CD4-positive, CD25-positive, alpha-beta regulatory T cell (primary cell): ENCODE measurements around the gene UBAP1L. TPM values are rescaled to one million over a fixed set of nuclear protein-coding genes. Genes with fewer than 3 reads are reported as not detected.

ENCODE experiments used
- ATAC-seq, 2 donors: fragments of 150-1000 bp; cut with Tn5 transposase; one replicate each; pipeline ENCODE4 v1.10.0; 2021; ENCODE audit warnings: low read depth in 2 of 2, moderate number of reproducible peaks in 2 of 2, moderate library complexity in 1 of 2
- DNase-seq, 3 donors: peaks; one replicate each; pipeline versions ENCODE4 v3.0.0 to v3.0.0-alpha.2; 2012 to 2022; ENCODE audit warnings: mixed read lengths in 1 of 3
- H3K27ac ChIP-seq: one replicate; pipeline ENCODE4 v1.7.0; 2013; ENCODE audit warnings: mild to moderate bottlenecking, low read length; ENCODE audit not compliant: insufficient read depth, poor library complexity, severe bottlenecking
- H3K27me3 ChIP-seq: one replicate; pipeline ENCODE4 v1.7.0; 2013; ENCODE audit warnings: low read length; ENCODE audit not compliant: control insufficient read depth, insufficient read depth
- H3K36me3 ChIP-seq: one replicate; pipeline ENCODE4 v1.7.0; 2013; ENCODE audit warnings: mild to moderate bottlenecking, low read length, moderate library complexity; ENCODE audit not compliant: control insufficient read depth, insufficient read depth
- H3K4me1 ChIP-seq: 2 replicates; pipeline ENCODE4 v1.7.0; 2013; ENCODE audit warnings: mild to moderate bottlenecking, low read length; ENCODE audit not compliant: insufficient read depth, control insufficient read depth, poor library complexity, severe bottlenecking
- H3K4me3 ChIP-seq: one replicate; pipeline ENCODE4 v1.7.0; 2013; ENCODE audit warnings: low read depth, mild to moderate bottlenecking, low read length, moderate library complexity
- H3K9me3 ChIP-seq, 2 experiments: 1 replicate in 1 of 2; 2 replicates in 1 of 2; pipeline ENCODE4 v1.7.0; 2013; ENCODE audit warnings: low read length in 2 of 2, mild to moderate bottlenecking in 1 of 2, moderate library complexity in 1 of 2; ENCODE audit not compliant: control insufficient read depth in 2 of 2
- H3K27ac Mint-ChIP-seq, 3 donors: one replicate each; pipeline ENCODE4 v1.8.0; 2020 to 2022; ENCODE audit warnings: mild to moderate bottlenecking in 3 of 3, mixed read lengths in 3 of 3, moderate library complexity in 2 of 3
- H3K27me3 Mint-ChIP-seq: one replicate; pipeline ENCODE4 v1.8.0; 2022; ENCODE audit warnings: mild to moderate bottlenecking, mixed read lengths
- H3K36me3 Mint-ChIP-seq: one replicate; pipeline ENCODE4 v1.8.0; 2020; ENCODE audit warnings: mixed read lengths
- H3K4me1 Mint-ChIP-seq, 4 donors: one replicate each; pipeline ENCODE4 v1.8.0; 2020 to 2022; ENCODE audit warnings: mixed read lengths in 4 of 4, mild to moderate bottlenecking in 1 of 4
- H3K4me3 Mint-ChIP-seq, 4 donors: one replicate each; pipeline ENCODE4 v1.8.0; 2020 to 2022; ENCODE audit warnings: mild to moderate bottlenecking in 4 of 4, mixed read lengths in 4 of 4, moderate library complexity in 3 of 4
- H3K9me3 Mint-ChIP-seq, 7 donors: one replicate each; pipeline ENCODE4 v1.8.0; 2020 to 2022; ENCODE audit warnings: mixed read lengths in 7 of 7, mild to moderate bottlenecking in 3 of 7, moderate library complexity in 2 of 7
- polyA plus RNA-seq, 4 donors: library from polyadenylated mRNA; unstranded; fragments of 300-500 nt; fragmentation: Illumina TruSeq; gene quantifications; one replicate each; pipeline ENCODE4 v1.2.3, GENCODE V29; 2021
- total RNA-seq: library from RNA; stranded (reverse); gene quantifications from one replicate; pipeline ENCODE4 v1.2.3, GENCODE V29; 2022

Gene UBAP1L
- total and polyA plus RNA-seq, 5 donors from 2014 or later, result 0.08 to 10.1 (median 0.32) TPM; not detected in 1

- H3K27ac ChIP-seq, result peak overlapping the region; percentile 33
- peaks cover 34% of the 10 kb centered on the region for H3K36me3 ChIP-seq
- DNase-seq (no peak), ATAC-seq (no peak)
- Mint-ChIP-seq H3K4me1 (peaks cover 0 to 7% (median 4%) of the 10 kb centered on the region in 4 donors), H3K9me3 (no peaks in the 10 kb centered on the region), H3K27me3 (no peaks in the 10 kb centered on the region), H3K36me3 (peaks cover 39% of the 10 kb centered on the region), H3K27ac (peak overlapping the region in 2 of 3 donors; percentile 10 to 21), H3K4me3 (no peak overlapping the region)
- H3K4me1 ChIP-seq, result no peaks in the 10 kb centered on the region
- H3K27me3 ChIP-seq, result no peaks in the 10 kb centered on the region
- no peaks in the 10 kb centered on the region for H3K9me3 ChIP-seq
- H3K4me3 ChIP-seq, result no peak overlapping the region
These were observed 4.2 kb downstream of the UBAP1L start for GRCh38 chr15:65110676-65111292.

DNA sequence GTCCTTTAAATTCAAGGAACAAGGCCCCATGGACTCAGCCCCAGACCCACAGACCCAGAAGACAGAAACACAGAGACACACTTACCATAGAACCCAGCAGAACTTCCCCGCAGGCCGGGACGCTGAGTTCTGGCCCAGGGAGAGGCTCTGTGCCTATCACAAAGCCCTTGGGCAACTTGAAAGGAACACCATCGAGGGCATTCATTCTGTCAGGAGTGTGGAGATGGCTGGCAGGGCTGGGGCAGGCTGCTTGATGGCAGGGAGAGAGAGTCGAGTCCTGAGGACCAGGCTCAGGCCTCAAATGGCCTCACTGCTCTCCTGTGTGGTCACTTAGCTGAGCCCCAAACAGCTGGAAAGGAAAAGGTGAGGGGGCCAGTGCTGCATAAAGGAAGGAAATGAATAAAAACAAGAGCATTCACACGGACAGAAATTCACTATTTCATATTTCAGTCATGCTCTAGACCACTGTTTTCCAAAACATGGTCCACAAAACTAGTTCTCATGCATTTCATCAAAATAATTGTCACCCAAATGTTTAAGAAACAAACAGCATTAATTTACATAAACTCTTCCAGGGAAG is 8.9 kb downstream of the UBAP1L start:
- DNase-seq (no peak), ATAC-seq (no peak)
- Histone ChIP-seq H3K4me3 (no peak overlapping the region), H3K4me1 (no peaks in the 10 kb centered on the region), H3K9me3 (no peaks in the 10 kb centered on the region), H3K27ac (no peak overlapping the region), H3K27me3 (no peaks in the 10 kb centered on the region), H3K36me3 (peaks cover 13% of the 10 kb centered on the region)
- Mint-ChIP-seq H3K27me3 (no peaks in the 10 kb centered on the region), H3K9me3 (no peaks in the 10 kb centered on the region), H3K27ac (peak overlapping the region in 1 of 3 donors; percentile 75), H3K4me3 (no peak overlapping the region), H3K36me3 (peaks cover 31% of the 10 kb centered on the region), H3K4me1 (peaks cover 0 to 7% (median 5%) of the 10 kb centered on the region in 4 donors)

GRCh38 chr15:65105038-65105437 is 10.0 kb downstream of the UBAP1L start:
- no peaks in the 10 kb centered on the region for H3K9me3 ChIP-seq
- peaks cover 21% of the 10 kb centered on the region for H3K36me3 ChIP-seq
- no peaks in the 10 kb centered on the region for H3K4me1 ChIP-seq
- peaks cover 33% of the 10 kb centered on the region for H3K36me3 Mint-ChIP-seq
- no peak for ATAC-seq
- H3K27me3 Mint-ChIP-seq, result no peaks in the 10 kb centered on the region
- DNase-seq, result no peak
- H3K27ac Mint-ChIP-seq, result no peak overlapping the region
- H3K4me3 ChIP-seq, result no peak overlapping the region
- H3K4me1 Mint-ChIP-seq, result peaks cover 0 to 7% (median 5%) of the 10 kb centered on the region in 4 donors
- no peaks in the 10 kb centered on the region for H3K9me3 Mint-ChIP-seq
- no peaks in the 10 kb centered on the region for H3K27me3 ChIP-seq
- no peak overlapping the region for H3K4me3 Mint-ChIP-seq
- no peak overlapping the region for H3K27ac ChIP-seq

- H3K4me1 ChIP-seq, result no peaks in the 10 kb centered on the region
- Mint-ChIP-seq H3K9me3 (no peaks in the 10 kb centered on the region), H3K27me3 (no peaks in the 10 kb centered on the region), H3K4me3 (no peak overlapping the region), H3K4me1 (peaks cover 0 to 5% (median 1%) of the 10 kb centered on the region in 4 donors), H3K36me3 (peaks cover 40% of the 10 kb centered on the region), H3K27ac (peak overlapping the region in 1 of 3 donors; percentile 13)
- no peak overlapping the region for H3K27ac ChIP-seq
- ATAC-seq (no peak), DNase-seq (no peak)
- no peaks in the 10 kb centered on the region for H3K9me3 ChIP-seq
- peaks cover 36% of the 10 kb centered on the region for H3K36me3 ChIP-seq
- no peak overlapping the region for H3K4me3 ChIP-seq
- no peaks in the 10 kb centered on the region for H3K27me3 ChIP-seq
These were observed 12.1 kb downstream of the UBAP1L start for GRCh38 chr15:65102912-65103311.

DNA sequence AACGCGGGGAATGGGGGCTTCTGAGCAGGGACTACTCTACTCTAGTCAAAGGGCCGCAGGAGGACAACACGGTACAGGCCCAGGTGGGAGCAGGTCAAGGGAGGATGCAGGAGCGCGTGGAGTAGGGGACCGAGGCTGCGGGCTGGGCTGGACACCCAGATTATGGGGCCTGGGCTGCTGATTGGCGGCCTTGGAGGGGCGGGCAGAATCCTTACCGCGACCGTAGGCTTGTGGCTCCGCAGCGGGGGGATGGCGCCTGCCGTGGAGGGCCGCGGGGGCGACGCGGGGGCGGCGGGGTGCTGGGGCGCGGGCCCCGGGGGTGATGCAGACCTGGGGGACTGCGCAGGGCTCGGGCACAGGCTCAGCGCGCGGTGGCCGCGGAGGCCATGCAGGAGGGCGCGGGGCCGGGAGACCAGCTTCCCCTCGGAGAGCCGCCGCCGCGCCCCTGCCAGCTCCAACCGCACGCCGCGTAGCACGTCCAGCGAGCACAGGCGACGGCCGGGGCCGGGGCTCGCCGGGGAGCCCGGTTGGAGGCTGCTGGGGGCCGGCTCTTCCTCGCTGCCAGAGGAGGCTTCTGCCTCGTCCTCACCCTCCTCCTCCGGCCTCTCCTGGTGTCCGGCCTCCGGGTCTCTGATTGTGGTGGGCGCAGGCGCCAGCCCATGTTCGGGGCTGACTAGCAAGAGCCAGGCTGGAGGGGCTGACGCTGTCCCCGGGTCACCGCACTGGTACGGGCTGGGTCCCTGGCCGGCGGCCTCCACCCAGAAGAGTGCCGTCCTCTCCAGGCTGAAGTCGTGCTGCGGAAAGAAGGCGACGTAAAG is 12.9 kb downstream of the UBAP1L start:
- Histone ChIP-seq H3K27me3 (no peaks in the 10 kb centered on the region), H3K27ac (no peak overlapping the region), H3K36me3 (peaks cover 41% of the 10 kb centered on the region), H3K4me3 (no peak overlapping the region), H3K4me1 (no peaks in the 10 kb centered on the region), H3K9me3 (no peaks in the 10 kb centered on the region)
- Mint-ChIP-seq H3K27me3 (no peaks in the 10 kb centered on the region), H3K9me3 (no peaks in the 10 kb centered on the region), H3K4me1 (peaks cover 0 to 5% (median 1%) of the 10 kb centered on the region in 4 donors), H3K36me3 (peaks cover 43% of the 10 kb centered on the region), H3K4me3 (no peak overlapping the region), H3K27ac (peak overlapping the region in 1 of 3 donors; percentile 84)
- ATAC-seq (no peak), DNase-seq (no peak)

GRCh38 chr15:65101411-65101890 is 13.5 kb downstream of the UBAP1L start:
- Histone ChIP-seq H3K4me1 (no peaks in the 10 kb centered on the region), H3K4me3 (no peak overlapping the region), H3K9me3 (no peaks in the 10 kb centered on the region), H3K27ac (no peak overlapping the region), H3K36me3 (peaks cover 41% of the 10 kb centered on the region), H3K27me3 (no peaks in the 10 kb centered on the region)
- ATAC-seq (no peak), DNase-seq (peak; percentile 8 to 52 (median 9))
- Mint-ChIP-seq H3K27me3 (no peaks in the 10 kb centered on the region), H3K9me3 (no peaks in the 10 kb centered on the region), H3K27ac (peak overlapping the region in 1 of 3 donors; percentile 84), H3K36me3 (peaks cover 43% of the 10 kb centered on the region), H3K4me1 (peaks cover 0 to 5% (median 1%) of the 10 kb centered on the region in 4 donors), H3K4me3 (no peak overlapping the region)

- Histone ChIP-seq H3K9me3 (no peaks in the 10 kb centered on the region), H3K4me1 (no peaks in the 10 kb centered on the region), H3K4me3 (no peak overlapping the region), H3K36me3 (peaks cover 35% of the 10 kb centered on the region), H3K27me3 (no peaks in the 10 kb centered on the region), H3K27ac (no peak overlapping the region)
- H3K4me3 Mint-ChIP-seq, result no peak overlapping the region
- H3K9me3 Mint-ChIP-seq, result no peaks in the 10 kb centered on the region
- DNase-seq, result no peak
- H3K27ac Mint-ChIP-seq, result no peak overlapping the region
- H3K4me1 Mint-ChIP-seq, result peaks cover 0 to 5% (median 1%) of the 10 kb centered on the region in 4 donors
- H3K36me3 Mint-ChIP-seq, result peaks cover 40% of the 10 kb centered on the region
- ATAC-seq, result no peak
- no peaks in the 10 kb centered on the region for H3K27me3 Mint-ChIP-seq
These were observed 14.6 kb downstream of the UBAP1L start for GRCh38 chr15:65100442-65100841.
